Progenitor cell of endocrine pancreas (in vitro differentiated cells): ENCODE data around the gene CDC42BPB. TPM values are rescaled to one million over a fixed set of nuclear protein-coding genes. Genes with fewer than 3 reads are reported as not detected.
A peak's percentile ranks its signal among the peaks of the same experiment; 100 is the strongest.
"Not testable (repeated sequence)": the region's sequence is repeated elsewhere in the genome, so short reads cannot be mapped to it uniquely, and the experiment has no call there.

ENCODE experiments used
- DNase-seq: peaks from one replicate; pipeline ENCODE4 v3.0.0; 2021; ENCODE audit warnings: low spot score; ENCODE audit not compliant: unreplicated experiment
- H3K27ac Mint-ChIP-seq: 2 replicates; pipeline ENCODE4 v1.8.0; 2021; ENCODE audit warnings: mild to moderate bottlenecking, moderate library complexity, mixed read lengths
- H3K27me3 Mint-ChIP-seq: 2 replicates; pipeline ENCODE4 v1.8.0; 2021; ENCODE audit warnings: mixed read lengths
- H3K36me3 Mint-ChIP-seq: 2 replicates; pipeline ENCODE4 v1.8.0; 2022; ENCODE audit warnings: mixed read lengths; ENCODE audit not compliant: insufficient read depth
- H3K4me1 Mint-ChIP-seq: 2 replicates; pipeline ENCODE4 v1.8.0; 2021; ENCODE audit warnings: low read depth, mixed read lengths
- H3K4me3 Mint-ChIP-seq: 2 replicates; pipeline ENCODE4 v1.8.0; 2021; ENCODE audit warnings: low read depth, mild to moderate bottlenecking, moderate library complexity, mixed read lengths
- H3K9me3 Mint-ChIP-seq: 2 replicates; pipeline ENCODE4 v1.8.0; 2021; ENCODE audit warnings: low read depth, mixed read lengths
- CTCF ChIP-seq: fragments of 200-600 bp; sonication (generic); IDR thresholded peaks from one replicate; pipeline ENCODE4 v1.5.0; 2021; ENCODE audit warnings: antibody characterized with exemption, mild to moderate bottlenecking; ENCODE audit not compliant: unreplicated experiment
- total RNA-seq: library from RNA; stranded (reverse); gene quantifications from 2 replicates; pipeline ENCODE4 v1.2.1, GENCODE V29; 2021

CDC42BPB gene
- total RNA-seq, 1 donor from 2014 or later = 105 TPM

- peak; percentile 73 for DNase-seq
- Mint-ChIP-seq H3K9me3 (no peaks in the 10 kb centered on the region), H3K27ac (no peak overlapping the region), H3K4me3 (peak overlapping the region; percentile 57), H3K27me3 (peaks cover 21% of the 10 kb centered on the region), H3K4me1 (peaks cover 2% of the 10 kb centered on the region), H3K36me3 (peaks cover 2% of the 10 kb centered on the region)
- no peak for TF ChIP-seq CTCF
Measured at GRCh38 chr14:102928412-102929240, 128.7 kb downstream of the CDC42BPB start.

GRCh38 chr14:102927878-102928411 is 129.4 kb downstream of the CDC42BPB start:
- H3K4me1 Mint-ChIP-seq = peaks cover 2% of the 10 kb centered on the region
- peak overlapping the region; percentile 57 for H3K4me3 Mint-ChIP-seq
- no peaks in the 10 kb centered on the region for H3K9me3 Mint-ChIP-seq
- H3K27me3 Mint-ChIP-seq = peaks cover 21% of the 10 kb centered on the region
- no peak for TF ChIP-seq CTCF
- no peak for DNase-seq
- no peaks in the 10 kb centered on the region for H3K36me3 Mint-ChIP-seq
- no peak overlapping the region for H3K27ac Mint-ChIP-seq

- H3K9me3 Mint-ChIP-seq = no peaks in the 10 kb centered on the region
- H3K27me3 Mint-ChIP-seq = peaks cover 21% of the 10 kb centered on the region
- no peak for TF ChIP-seq CTCF
- H3K36me3 Mint-ChIP-seq = no peaks in the 10 kb centered on the region
- peaks cover 2% of the 10 kb centered on the region for H3K4me1 Mint-ChIP-seq
- DNase-seq = no peak
- no peak overlapping the region for H3K27ac Mint-ChIP-seq
- H3K4me3 Mint-ChIP-seq = peak overlapping the region; percentile 57
Measured at GRCh38 chr14:102927346-102927877, 129.9 kb downstream of the CDC42BPB start.

- not testable (repeated sequence) for H3K4me3 Mint-ChIP-seq, H3K27ac Mint-ChIP-seq, DNase-seq, H3K36me3 Mint-ChIP-seq, H3K4me1 Mint-ChIP-seq, H3K9me3 Mint-ChIP-seq
- peaks cover 21% of the 10 kb centered on the region for H3K27me3 Mint-ChIP-seq
Measured at GRCh38 chr14:102926840-102927239, 130.5 kb downstream of the CDC42BPB start.

- H3K36me3 Mint-ChIP-seq = no peaks in the 10 kb centered on the region
- DNase-seq = no peak
- no peak overlapping the region for H3K4me3 Mint-ChIP-seq
- no peak for TF ChIP-seq CTCF
- H3K27ac Mint-ChIP-seq = no peak overlapping the region
- H3K9me3 Mint-ChIP-seq = no peaks in the 10 kb centered on the region
- peaks cover 18% of the 10 kb centered on the region for H3K27me3 Mint-ChIP-seq
- H3K4me1 Mint-ChIP-seq = peaks cover 2% of the 10 kb centered on the region
Measured at GRCh38 chr14:102926104-102926503, 131.2 kb downstream of the CDC42BPB start.

GRCh38 chr14:102925646-102926045 is 131.7 kb downstream of the CDC42BPB start:
- no peak overlapping the region for H3K4me3 Mint-ChIP-seq
- H3K36me3 Mint-ChIP-seq = no peaks in the 10 kb centered on the region
- H3K4me1 Mint-ChIP-seq = peaks cover under 1% of the 10 kb centered on the region
- H3K9me3 Mint-ChIP-seq = no peaks in the 10 kb centered on the region
- H3K27ac Mint-ChIP-seq = no peak overlapping the region
- TF ChIP-seq CTCF = no peak
- DNase-seq = no peak
- H3K27me3 Mint-ChIP-seq = peaks cover 18% of the 10 kb centered on the region
